ENCODE data around the gene NUP214.

GRCh38 chr9:131252120-131252519, 126.7 kb downstream of the NUP214 start:
- TF ChIP-seq CTCF (conservative IDR thresholded peaks at IDR 0.05; ENCODE audit: low read depth, low read length) (no peak), EZH2 (IDR thresholded peaks at IDR 0.05; ENCODE audit: low read length, unreplicated experiment) (no peak), EZH2phosphoT487 (IDR thresholded peaks at IDR 0.05; ENCODE audit: borderline replicate concordance, low read length) (no peak)
